Measurements from ENCODE around the gene ZBTB18.

The ZBTB18 gene

DNA sequence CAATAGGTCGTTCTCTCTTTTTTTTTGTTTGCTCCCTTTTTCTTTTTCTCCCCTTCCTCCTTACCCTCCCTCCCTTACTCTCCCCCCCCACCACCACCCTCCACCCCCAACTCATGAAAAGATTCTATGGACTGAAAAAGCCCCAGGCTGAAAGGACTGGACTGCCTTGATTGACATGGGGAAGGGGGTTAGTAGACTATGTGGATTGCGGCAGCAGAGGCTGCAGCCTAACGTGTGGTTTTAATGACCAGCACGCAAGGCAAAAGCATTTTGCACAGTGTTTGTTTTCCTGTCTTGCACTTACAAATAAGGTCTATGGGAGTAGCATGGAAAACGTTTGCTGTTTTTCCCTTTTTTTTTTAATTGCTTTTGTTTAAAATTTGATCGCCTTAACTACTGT lies 5.5 kb downstream of the ZBTB18 start:
- H3K9me3 Mint-ChIP-seq, result no peaks in the 10 kb centered on the region
- no peak for ATAC-seq (replicated peaks; ENCODE audit: extremely low read depth, poor library complexity, severe bottlenecking)
- no peak overlapping the region for H3K4me3 Mint-ChIP-seq
- no peak for DNase-seq (ENCODE audit: low spot score in 2 of 2)
- H3K27ac Mint-ChIP-seq (ENCODE audit: low read depth), result no peak overlapping the region
- no peaks in the 10 kb centered on the region for H3K27me3 Mint-ChIP-seq
- peaks cover 12% of the 10 kb centered on the region for H3K36me3 Mint-ChIP-seq (ENCODE audit: insufficient read depth)
- H3K4me1 Mint-ChIP-seq, result no peaks in the 10 kb centered on the region

DNA sequence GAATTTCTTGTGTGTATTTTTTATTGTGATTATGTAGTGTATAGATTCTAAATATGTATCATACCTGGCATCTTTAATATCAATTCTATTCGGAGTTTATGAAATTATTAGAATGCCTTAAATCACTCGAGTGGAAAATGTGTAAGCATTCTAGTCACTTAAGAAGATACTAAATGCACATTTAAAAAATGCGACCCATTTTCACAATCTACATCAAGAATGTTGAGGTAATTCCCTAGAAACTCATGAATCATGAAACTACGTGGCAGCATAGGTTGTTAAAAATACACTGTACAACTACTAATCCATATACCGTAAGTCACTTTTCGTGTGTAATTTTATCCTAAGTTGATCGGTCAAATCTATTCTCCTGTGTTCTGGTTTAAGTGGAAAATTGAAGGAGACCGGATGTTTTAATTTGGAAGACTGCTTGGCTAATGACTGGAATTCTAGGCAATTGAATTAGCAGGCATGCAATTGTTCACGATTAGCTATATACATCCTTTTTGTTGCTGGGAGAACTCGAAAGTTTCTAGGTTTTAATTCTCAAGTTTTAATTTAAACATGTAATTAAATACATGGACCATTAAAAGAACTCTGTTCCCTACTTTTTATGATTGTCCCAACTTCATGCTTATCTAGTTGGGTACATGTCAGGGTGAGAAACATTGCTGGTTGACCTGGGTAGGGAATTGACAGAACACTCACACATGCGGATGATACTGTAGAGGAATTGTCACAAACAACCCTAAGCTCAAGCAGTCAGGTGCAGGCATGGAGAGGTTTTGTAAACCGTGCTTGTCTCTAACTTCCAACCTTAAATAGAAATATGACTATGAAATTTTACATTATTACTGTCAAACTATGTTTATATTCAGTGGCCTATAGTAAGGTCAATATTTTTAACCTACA lies 6.6 kb downstream of the ZBTB18 start:
- Mint-ChIP-seq H3K27ac (ENCODE audit: low read depth) (no peak overlapping the region), H3K9me3 (no peaks in the 10 kb centered on the region), H3K27me3 (no peaks in the 10 kb centered on the region), H3K36me3 (ENCODE audit: insufficient read depth) (peaks cover 12% of the 10 kb centered on the region), H3K4me1 (no peaks in the 10 kb centered on the region), H3K4me3 (no peak overlapping the region)
- DNase-seq (ENCODE audit: low spot score in 2 of 2) (no peak), ATAC-seq (replicated peaks; ENCODE audit: extremely low read depth, poor library complexity, severe bottlenecking) (no peak)

DNA sequence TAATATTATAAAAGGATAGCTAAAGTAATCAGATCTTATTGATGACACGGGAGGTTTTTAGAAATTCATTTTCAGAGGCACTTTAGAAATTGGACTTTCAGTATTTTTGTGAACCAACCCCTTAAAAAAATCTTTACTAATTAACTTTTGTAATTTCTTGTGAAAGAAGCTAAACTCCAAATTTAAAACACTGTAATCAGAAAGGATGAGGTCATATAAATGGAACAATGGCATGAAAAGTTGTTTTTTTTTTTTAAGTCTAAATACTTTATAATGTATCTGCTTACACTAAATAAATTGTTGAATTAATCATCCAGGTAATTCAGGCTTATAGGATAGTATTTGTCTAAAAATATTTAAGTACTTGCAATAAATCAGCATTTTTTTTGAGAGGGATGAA lies 9.0 kb downstream of the ZBTB18 start:
- ATAC-seq (replicated peaks; ENCODE audit: extremely low read depth, poor library complexity, severe bottlenecking) (no peak), DNase-seq (ENCODE audit: low spot score in 2 of 2) (no peak)
- H3K9me3 Mint-ChIP-seq, result no peaks in the 10 kb centered on the region
- peaks cover 3% of the 10 kb centered on the region for H3K27me3 Mint-ChIP-seq
- peaks cover 15% of the 10 kb centered on the region for H3K36me3 Mint-ChIP-seq (ENCODE audit: insufficient read depth)
- H3K4me1 Mint-ChIP-seq, result no peaks in the 10 kb centered on the region
- no peak overlapping the region for H3K4me3 Mint-ChIP-seq
- no peak overlapping the region for H3K27ac Mint-ChIP-seq (ENCODE audit: low read depth)

DNA sequence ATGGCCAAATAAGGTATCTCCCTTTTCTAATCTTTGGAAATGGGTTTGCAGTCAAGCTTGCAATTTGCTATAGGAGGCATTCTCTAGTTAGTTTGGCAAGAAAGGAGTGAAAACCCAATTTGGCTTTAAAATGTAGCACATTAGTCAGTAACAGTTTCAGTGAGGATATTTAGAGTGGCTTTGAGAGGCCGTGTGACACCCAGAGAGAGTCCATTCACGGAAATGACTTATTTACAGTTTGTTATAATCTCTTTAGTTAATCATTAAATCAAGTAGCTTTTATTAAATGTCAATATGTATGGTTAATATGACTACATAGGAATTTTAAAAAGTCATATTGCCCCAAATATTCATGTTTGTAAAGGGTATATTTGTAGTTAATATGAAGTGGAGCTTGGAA lies 9.6 kb downstream of the ZBTB18 start:
- DNase-seq (ENCODE audit: low spot score in 2 of 2), result no peak
- no peak for ATAC-seq (replicated peaks; ENCODE audit: extremely low read depth, poor library complexity, severe bottlenecking)

GRCh38 chr1:244062156-244062725 lies 11.2 kb downstream of the ZBTB18 start:
- ATAC-seq (replicated peaks; ENCODE audit: extremely low read depth, poor library complexity, severe bottlenecking), result no peak
- Mint-ChIP-seq H3K27me3 (peaks cover 8% of the 10 kb centered on the region), H3K9me3 (no peaks in the 10 kb centered on the region), H3K27ac (ENCODE audit: low read depth) (no peak overlapping the region), H3K4me1 (no peaks in the 10 kb centered on the region), H3K4me3 (no peak overlapping the region), H3K36me3 (ENCODE audit: insufficient read depth) (peaks cover 7% of the 10 kb centered on the region)
- DNase-seq (ENCODE audit: low spot score in 2 of 2), result no peak

More for the DNA sequence above, 9.6 kb downstream of the ZBTB18 start:
- Mint-ChIP-seq H3K27me3 (peaks cover 8% of the 10 kb centered on the region), H3K4me1 (no peaks in the 10 kb centered on the region), H3K4me3 (no peak overlapping the region), H3K9me3 (no peaks in the 10 kb centered on the region), H3K36me3 (ENCODE audit: insufficient read depth) (peaks cover 11% of the 10 kb centered on the region), H3K27ac (ENCODE audit: low read depth) (no peak overlapping the region)

DNA sequence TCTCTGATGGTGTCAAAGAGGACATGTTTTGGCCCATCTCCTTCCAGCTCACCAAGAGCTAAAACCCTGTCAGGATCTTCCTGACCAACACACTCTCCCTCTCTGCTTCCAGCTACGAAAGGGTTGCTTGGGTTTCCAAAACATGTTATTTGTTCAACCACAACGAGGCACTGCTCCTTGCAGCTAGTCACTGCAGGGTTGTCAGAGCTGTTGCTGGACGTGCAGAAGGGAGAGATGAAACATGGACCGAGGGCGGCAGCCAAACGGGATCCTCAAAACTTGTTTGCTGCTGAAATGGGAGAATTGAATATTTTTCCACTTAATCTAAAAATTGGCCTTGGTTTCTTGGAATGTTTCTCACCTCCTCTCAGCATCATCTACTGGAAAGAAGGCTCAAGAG lies 12.4 kb downstream of the ZBTB18 start:
- peaks cover 3% of the 10 kb centered on the region for H3K36me3 Mint-ChIP-seq (ENCODE audit: insufficient read depth)
- H3K27me3 Mint-ChIP-seq, result peaks cover 8% of the 10 kb centered on the region
- ATAC-seq (replicated peaks; ENCODE audit: extremely low read depth, poor library complexity, severe bottlenecking) (no peak), DNase-seq (ENCODE audit: low spot score in 2 of 2) (no peak)
- no peaks in the 10 kb centered on the region for H3K4me1 Mint-ChIP-seq
- H3K9me3 Mint-ChIP-seq, result no peaks in the 10 kb centered on the region
- H3K27ac Mint-ChIP-seq (ENCODE audit: low read depth), result no peak overlapping the region
- no peak overlapping the region for H3K4me3 Mint-ChIP-seq

- Mint-ChIP-seq H3K27me3 (peaks cover 8% of the 10 kb centered on the region), H3K27ac (ENCODE audit: low read depth) (no peak overlapping the region), H3K36me3 (ENCODE audit: insufficient read depth) (peaks cover 3% of the 10 kb centered on the region), H3K4me3 (no peak overlapping the region), H3K4me1 (no peaks in the 10 kb centered on the region), H3K9me3 (no peaks in the 10 kb centered on the region)
- no peak for DNase-seq (ENCODE audit: low spot score in 2 of 2)
- no peak for ATAC-seq (replicated peaks; ENCODE audit: extremely low read depth, poor library complexity, severe bottlenecking)
These were observed 13.5 kb downstream of the ZBTB18 start for GRCh38 chr1:244064621-244065020.

DNA sequence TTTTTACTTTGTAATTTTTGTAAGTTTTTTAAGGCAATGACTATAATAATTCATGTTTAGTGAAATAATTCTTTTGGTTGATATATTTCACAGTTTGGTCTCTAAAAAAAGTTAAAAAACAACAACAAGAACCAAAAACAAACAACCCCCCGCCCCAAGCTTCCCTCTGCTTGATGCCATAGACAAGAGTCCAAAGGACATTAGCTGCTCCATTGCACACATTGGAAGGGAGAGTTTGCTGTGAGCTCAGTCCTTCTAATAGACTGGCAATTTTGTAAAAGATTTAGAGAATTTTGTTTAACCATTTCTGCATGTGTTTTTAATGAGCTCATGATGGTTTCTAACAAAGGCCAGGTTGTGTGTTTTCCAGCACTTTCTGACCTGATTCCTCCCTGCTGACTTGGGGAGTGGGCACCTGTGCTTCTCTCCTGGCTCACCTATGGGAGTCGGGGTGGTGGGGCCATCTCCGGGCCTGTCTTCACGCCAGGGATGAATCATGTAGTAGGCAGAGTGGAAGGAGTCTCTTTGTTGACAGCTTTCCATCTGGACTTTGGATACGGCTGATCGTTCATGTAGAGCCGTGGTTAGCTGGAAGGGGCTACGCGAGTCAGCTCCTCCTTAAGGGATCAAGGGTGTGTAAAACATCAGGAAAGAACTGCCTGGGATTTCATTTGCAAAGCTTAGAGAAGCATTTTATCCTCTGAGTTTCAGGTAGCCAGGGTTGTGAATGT lies 14.1 kb downstream of the ZBTB18 start:
- no peak for DNase-seq (ENCODE audit: low spot score in 2 of 2)
- Mint-ChIP-seq H3K9me3 (no peaks in the 10 kb centered on the region), H3K4me3 (no peak overlapping the region), H3K27ac (ENCODE audit: low read depth) (no peak overlapping the region), H3K27me3 (peaks cover 8% of the 10 kb centered on the region), H3K4me1 (no peaks in the 10 kb centered on the region), H3K36me3 (ENCODE audit: insufficient read depth) (peaks cover 3% of the 10 kb centered on the region)
- ATAC-seq (replicated peaks; ENCODE audit: extremely low read depth, poor library complexity, severe bottlenecking), result no peak

- Mint-ChIP-seq H3K4me3 (no peak overlapping the region), H3K36me3 (ENCODE audit: insufficient read depth) (peaks cover 3% of the 10 kb centered on the region), H3K4me1 (no peaks in the 10 kb centered on the region), H3K27ac (ENCODE audit: low read depth) (no peak overlapping the region), H3K9me3 (no peaks in the 10 kb centered on the region), H3K27me3 (peaks cover 8% of the 10 kb centered on the region)
- no peak for DNase-seq (ENCODE audit: low spot score in 2 of 2)
- no peak for ATAC-seq (replicated peaks; ENCODE audit: extremely low read depth, poor library complexity, severe bottlenecking)
These were observed 14.9 kb downstream of the ZBTB18 start for GRCh38 chr1:244065960-244066388.

DNA sequence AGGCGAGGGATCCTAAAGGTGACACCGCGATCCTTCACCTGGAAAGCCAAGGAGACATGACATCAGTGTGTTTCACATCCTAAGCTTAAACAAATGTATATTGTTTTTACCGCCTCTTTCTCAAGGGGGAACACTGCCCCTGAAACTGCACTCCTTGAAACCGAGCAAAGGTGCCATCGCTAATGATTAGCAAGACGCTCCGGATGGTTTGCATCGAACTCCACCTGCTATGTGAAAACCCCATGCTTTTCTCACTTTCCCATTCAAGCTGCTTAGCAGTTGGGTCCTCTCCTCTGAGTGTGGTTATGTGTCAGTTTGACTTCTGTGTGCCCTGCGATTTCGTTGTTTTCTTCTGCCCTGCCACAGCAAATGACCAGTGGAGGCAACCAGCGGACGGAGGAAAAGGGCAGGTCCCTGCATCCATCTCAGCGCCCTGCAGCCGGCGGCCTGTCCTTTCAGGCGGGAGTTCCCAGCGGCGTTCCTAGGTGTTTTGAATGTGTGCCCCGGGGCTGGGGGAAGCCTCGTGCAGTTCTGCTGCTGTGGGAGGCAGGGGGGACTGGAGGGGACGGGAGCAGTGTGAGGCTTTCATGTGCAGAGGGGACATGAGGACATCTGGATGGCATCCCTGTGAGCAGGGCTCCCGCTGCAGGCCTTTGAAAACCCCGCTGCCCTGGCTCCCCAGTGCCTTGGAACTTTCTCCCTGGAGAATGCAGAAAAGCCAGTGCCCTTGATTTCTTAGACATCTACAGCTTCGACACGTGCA lies 16.1 kb downstream of the ZBTB18 start:
- DNase-seq (ENCODE audit: low spot score in 2 of 2) (no peak), ATAC-seq (replicated peaks; ENCODE audit: extremely low read depth, poor library complexity, severe bottlenecking) (no peak)
- Mint-ChIP-seq H3K27ac (ENCODE audit: low read depth) (no peak overlapping the region), H3K4me3 (no peak overlapping the region), H3K9me3 (no peaks in the 10 kb centered on the region), H3K4me1 (no peaks in the 10 kb centered on the region), H3K27me3 (peaks cover 8% of the 10 kb centered on the region), H3K36me3 (ENCODE audit: insufficient read depth) (peaks cover 3% of the 10 kb centered on the region)

GRCh38 chr1:244067893-244068292 lies 16.8 kb downstream of the ZBTB18 start:
- Mint-ChIP-seq H3K27ac (ENCODE audit: low read depth) (no peak overlapping the region), H3K36me3 (ENCODE audit: insufficient read depth) (peaks cover 3% of the 10 kb centered on the region), H3K27me3 (peaks cover 8% of the 10 kb centered on the region), H3K4me1 (no peaks in the 10 kb centered on the region), H3K4me3 (no peak overlapping the region), H3K9me3 (no peaks in the 10 kb centered on the region)
- DNase-seq (ENCODE audit: low spot score in 2 of 2) (no peak), ATAC-seq (replicated peaks; ENCODE audit: extremely low read depth, poor library complexity, severe bottlenecking) (no peak)

GRCh38 chr1:244068567-244068966 lies 17.5 kb downstream of the ZBTB18 start:
- DNase-seq (ENCODE audit: low spot score in 2 of 2) (no peak), ATAC-seq (replicated peaks; ENCODE audit: extremely low read depth, poor library complexity, severe bottlenecking) (no peak)
- Mint-ChIP-seq H3K4me3 (no peak overlapping the region), H3K9me3 (no peaks in the 10 kb centered on the region), H3K27me3 (peaks cover 8% of the 10 kb centered on the region), H3K36me3 (ENCODE audit: insufficient read depth) (peaks cover 3% of the 10 kb centered on the region), H3K27ac (ENCODE audit: low read depth) (no peak overlapping the region), H3K4me1 (peaks cover under 1% of the 10 kb centered on the region)
